Cardiac ventricle fibroblast (primary cell): ENCODE results near the gene PRKACA. TPM values are rescaled to one million over a fixed set of nuclear protein-coding genes. Genes with fewer than 3 reads are reported as not detected.

Source experiments
- total RNA-seq: library from RNA; depleted of rRNA; stranded (reverse); fragments of >200 nt; gene quantifications from 2 replicates; pipeline ENCODE4 v1.2.3, GENCODE V29; 2015

PRKACA gene
- 77.6 and 82.4 TPM in 2 replicates for total RNA-seq

DNA sequence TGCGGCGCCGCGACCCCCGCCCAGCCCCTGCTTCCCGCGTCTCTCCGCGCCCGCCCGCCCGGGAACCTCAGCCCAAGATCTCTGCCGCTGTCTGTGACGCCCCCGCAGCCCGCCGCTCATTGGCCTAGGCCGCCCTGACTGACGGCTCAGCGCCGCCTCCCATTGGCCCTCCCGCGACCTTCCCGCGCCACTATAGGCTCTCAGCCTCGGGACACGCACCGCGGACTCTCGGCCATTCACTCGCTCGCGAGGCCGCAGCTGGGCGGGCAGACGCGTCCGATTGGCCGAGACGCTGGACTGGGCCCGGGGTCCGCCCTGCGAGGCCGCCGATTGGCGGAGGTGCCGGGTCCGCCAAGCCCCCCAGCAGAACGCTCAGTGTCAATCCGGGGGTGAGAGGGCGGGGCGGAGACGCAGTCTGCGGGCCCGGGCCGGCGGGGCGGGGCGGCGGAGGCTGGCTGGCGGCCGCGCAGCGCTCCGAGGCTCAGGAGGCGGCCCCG lies at the start of gene PRKACA:
PRKACA (minus strand) TSS at position 95 of the 497 bp plus-strand sequence. CDS start 215 bp downstream, outside the sequence.

DNA sequence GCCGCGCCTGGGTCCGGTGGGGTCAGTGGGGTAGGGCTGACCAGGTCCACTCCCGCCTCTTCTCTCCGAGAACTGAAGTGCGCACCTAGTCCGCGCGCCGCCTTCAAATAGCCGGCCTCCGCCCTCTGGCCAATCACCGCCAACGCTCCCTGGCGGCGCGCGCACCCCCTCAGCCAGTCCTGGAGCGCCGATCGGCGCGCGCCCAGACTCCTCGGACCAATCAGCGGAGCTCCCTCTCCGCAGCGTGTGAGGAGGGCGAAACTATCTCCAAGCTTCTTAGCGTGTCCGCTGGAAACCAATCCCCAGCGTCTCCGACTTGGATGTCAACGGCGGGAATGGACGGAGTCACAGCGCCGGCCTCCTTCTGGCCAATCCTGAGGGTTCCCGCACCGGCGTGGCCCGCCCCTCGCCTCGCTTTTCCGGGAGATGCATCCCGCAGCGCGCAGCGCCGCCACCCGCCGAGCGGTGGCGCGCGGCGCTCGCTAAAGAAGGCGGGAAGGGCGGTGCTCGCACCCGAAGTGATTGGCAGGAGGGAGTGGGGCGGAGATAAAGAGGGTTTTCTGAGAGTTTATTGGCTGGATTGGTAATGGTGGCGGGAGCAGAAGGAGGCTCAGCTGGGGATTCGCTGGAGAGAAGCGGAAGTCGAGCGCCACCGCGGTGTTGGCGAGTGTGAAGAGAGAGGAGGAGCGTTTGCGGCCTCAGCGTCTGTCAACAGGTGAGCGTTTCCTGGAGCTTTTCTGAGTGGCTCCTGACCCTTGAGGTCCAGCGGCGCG lies 19.1 kb upstream of the PRKACA start, which contains the start of gene ASF1B:
ASF1B (minus strand) TSS at position 81 of the 773 bp plus-strand sequence. CDS start 133 bp downstream, outside the sequence.

GRCh38 chr19:14090509-14091080 lies 27.0 kb downstream of the PRKACA start, which contains the start of gene SAMD1:
Gene SAMD1, minus strand, starts transcription at chr19:14090751.

DNA sequence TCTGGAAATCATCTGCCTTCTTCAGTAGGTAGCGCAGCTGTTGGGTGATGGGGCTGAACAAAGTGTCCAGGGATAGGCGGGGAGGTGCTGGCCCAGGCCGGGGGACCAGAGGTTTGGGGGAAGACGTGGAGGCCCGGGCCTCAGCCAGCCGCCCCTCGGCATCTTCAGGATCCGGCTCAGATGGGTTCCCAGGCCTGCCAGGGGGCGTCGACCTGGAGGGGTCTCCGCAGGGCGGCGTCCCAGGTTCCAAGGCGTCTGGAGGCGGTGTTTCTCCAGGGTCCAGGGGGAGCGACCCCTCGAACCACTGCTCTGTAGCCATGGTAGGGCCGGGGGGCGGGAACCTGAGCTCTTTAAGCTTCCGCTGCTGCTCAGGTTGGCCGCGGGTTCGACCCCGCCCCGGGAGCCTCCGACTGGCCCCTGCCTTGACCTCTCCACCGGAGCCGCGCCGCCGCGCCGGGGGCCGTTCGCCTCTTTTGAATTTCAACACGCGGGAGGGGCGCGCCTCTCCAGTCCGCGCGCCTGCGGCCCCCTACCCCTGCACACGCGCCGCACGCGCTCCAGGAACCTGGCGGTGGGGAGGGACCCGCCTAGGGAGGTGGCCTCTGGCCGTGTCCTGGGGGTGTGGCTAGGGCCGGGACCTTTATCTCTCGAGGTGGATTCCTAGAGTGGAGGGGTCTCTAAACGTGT lies 32.1 kb downstream of the PRKACA start, which contains the start of gene C19orf67:
C19orf67 (minus strand) TSS at position 475 of the 687 bp plus-strand sequence; CDS start at position 319, 156 bp downstream.

GRCh38 chr19:14072535-14073260 lies 44.9 kb downstream of the PRKACA start, which contains the start of gene MISP3:
Gene MISP3, plus strand, starts transcription at chr19:14072786. Its CDS starts 524 bp downstream, at chr19:14073310.

DNA sequence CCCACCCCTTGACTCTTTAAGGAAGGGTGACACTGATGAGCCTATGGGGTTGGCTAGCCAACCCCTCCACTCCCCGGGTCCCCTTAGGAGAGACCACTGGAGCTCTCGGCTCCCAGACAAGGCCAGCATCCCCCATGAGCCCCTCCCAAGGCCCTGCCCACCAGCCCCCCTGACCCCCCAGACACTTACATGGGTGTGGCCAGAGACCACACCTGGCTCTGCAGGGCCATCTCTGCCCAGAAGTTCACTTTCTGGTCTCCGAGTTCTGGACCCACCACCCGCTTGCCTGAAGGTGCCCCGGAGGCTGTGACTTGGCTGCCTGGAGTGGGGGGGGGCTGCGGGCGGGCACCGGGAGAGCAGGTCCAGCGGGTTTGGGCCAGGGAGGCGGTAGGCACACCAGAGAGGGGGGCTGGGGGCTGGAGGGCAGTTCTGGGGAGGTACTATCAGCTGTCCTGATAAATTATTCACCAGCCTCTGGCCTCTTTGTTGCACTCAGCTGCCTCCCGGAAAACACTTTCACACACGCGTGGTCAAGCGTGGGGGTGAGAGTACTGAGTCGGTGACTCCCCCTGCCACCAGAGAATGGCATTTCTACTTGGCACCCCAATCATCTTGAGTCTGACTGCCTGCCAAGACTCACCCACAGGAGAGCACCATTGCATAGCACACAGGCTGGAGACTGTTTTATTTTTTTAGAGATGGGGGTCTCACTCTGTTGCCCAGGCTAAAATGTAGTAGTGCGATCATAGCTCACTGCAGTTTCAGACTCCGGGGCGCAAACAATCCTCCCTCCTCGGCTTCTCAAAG lies 55.6 kb downstream of the PRKACA start, which contains the start of gene PALM3:
PALM3 (minus strand) TSS at position 326 of the 807 bp plus-strand sequence; CDS start at position 230, 96 bp downstream.

Other genes with a start within 250 kb of the PRKACA start
- gene NANOS3, start 240.6 kb downstream of the PRKACA start, total RNA-seq, result not detected in 2 replicates
- gene BRME1, start 211.6 kb downstream of the PRKACA start, total RNA-seq, result 0.19 and 0.20 TPM in 2 replicates
- 14.4 and 20.3 TPM in 2 replicates for gene CC2D1A, start 211.6 kb downstream of the PRKACA start, total RNA-seq
- gene PODNL1, start 179.3 kb downstream of the PRKACA start, total RNA-seq, result 5.7 and 8.3 TPM in 2 replicates
- gene DCAF15, start 165.3 kb downstream of the PRKACA start, total RNA-seq, result 8.2 and 9.0 TPM in 2 replicates
- gene RFX1, start 111.4 kb downstream of the PRKACA start, total RNA-seq, result 3.9 and 4.5 TPM in 2 replicates
- not detected in 2 replicates for gene RLN3, start 89.6 kb downstream of the PRKACA start, total RNA-seq
- 1.9 and 3.2 TPM in 2 replicates for gene IL27RA, start 86.0 kb downstream of the PRKACA start, total RNA-seq
- gene PALM3, start 55.7 kb downstream of the PRKACA start, total RNA-seq, result 0.37 TPM in 1 of 2 replicates, not detected in the other
- 1.4 and 1.8 TPM in 2 replicates for gene MISP3, start 45.0 kb downstream of the PRKACA start, total RNA-seq
- not detected in 2 replicates for gene C19orf67, start 32.0 kb downstream of the PRKACA start, total RNA-seq
- gene SAMD1, start 27.0 kb downstream of the PRKACA start, total RNA-seq, result 38.7 and 44.5 TPM in 2 replicates
- 3.7 and 6.3 TPM in 2 replicates for gene ASF1B, start 18.8 kb upstream of the PRKACA start, total RNA-seq
- 22.0 and 22.7 TPM in 2 replicates for gene ADGRL1, start 88.4 kb upstream of the PRKACA start, total RNA-seq